Left renal cortex interstitium (tissue), 4 donors: ENCODE measurements around the gene GRIK2. TPM values are rescaled to one million over a fixed set of nuclear protein-coding genes. Genes with fewer than 3 reads are reported as not detected.

Source experiments
- DNase-seq, 4 donors: peaks; one replicate each; pipeline ENCODE4 v3.0.0-alpha.2; 2013; ENCODE audit warnings: low read depth in 4 of 4, low spot score in 2 of 4, missing footprints in 1 of 4
- polyA plus RNA-seq, 4 donors: library from polyadenylated mRNA; unstranded; fragments of 120-200 nt; gene quantifications; one replicate each; pipeline ENCODE4 v1.2.1, GENCODE V29; 2013; ENCODE audit not compliant: insufficient read length in 4 of 4

Gene GRIK2
- polyA plus RNA-seq, 4 donors, result 12.1 to 17.8 (median 13.0) TPM

- DNase-seq, result no peak
Measured at GRCh38 chr6:101936516-101936915, 543.0 kb downstream of the GRIK2 start.

- no peak for DNase-seq
Measured at GRCh38 chr6:101937108-101937507, 543.6 kb downstream of the GRIK2 start.

DNA sequence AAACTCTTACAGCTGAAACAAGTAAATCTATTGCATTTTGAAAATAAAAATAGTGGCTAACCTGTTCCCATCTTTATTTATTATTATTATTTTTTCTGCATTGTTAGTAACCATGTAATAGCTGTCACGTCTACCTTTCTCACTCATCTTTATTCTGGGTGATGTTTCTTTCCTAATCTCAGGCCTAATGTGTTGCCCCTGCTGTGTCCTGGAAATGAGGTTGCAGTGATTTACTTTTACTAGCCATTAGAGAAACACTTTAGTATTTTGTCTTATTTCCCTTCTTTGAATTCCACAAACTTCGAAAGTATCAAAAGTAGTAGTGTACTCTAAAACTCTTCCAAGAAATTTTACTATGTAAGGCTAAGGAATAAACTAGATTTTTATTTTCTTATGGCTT lies 546.9 kb downstream of the GRIK2 start:
- DNase-seq, result no peak

DNA sequence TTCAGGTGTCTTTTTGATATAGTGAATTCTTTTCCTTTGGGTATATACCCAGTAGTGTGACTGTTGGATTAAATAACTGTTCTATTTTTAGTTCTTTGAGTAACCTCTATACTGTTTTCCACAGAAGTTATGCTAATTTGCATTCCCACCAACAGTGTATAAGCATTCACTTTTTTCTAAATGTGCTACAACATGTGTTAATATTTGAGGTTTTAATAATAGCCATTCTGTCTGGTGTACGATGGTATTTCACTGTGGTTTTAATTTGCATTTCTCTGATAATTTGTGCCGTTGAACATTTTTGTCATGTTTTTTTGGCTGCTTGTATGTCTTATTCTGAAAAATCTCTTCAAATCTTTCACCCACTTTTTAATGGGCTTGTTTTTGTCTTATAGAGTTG lies 563.5 kb downstream of the GRIK2 start:
- DNase-seq, result no peak

DNA sequence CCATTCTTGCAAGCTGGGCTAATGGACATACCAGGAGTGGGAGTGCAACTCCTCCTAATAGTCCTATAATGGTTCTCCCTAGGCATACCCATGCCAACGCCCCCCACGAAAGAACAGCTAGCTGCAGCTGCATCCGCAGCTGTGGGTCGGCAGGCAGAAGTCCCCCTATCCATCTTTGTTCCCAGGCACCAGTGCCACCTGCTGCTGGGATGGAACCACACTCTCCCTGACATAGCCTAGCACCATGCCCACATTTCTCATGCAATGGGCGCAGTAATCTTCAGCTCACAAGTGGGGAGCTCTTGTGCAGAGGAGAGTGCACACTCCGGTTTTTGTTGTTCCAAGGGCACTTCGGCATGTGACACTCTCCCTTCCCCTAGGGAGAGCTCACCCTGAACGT lies 567.8 kb downstream of the GRIK2 start:
- no peak for DNase-seq

DNA sequence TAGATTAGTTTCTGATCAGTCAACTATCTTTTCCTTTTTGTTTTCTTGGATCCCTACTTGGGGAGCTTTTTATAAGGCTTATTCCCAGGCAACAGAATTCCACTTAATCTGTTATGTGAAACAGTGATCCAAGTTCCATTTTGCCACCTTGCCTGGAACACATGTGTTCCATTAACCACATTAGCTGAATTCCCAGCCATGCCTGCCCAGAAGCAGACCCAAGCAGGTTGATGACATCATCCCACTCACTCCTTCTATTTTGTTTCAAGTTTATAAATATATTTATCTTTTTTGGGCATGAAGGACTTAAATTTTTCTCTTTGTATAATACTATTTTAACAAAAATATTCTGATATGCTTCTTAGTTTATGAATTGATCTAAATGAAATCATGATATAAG lies 587.4 kb downstream of the GRIK2 start:
- DNase-seq, result no peak

GRCh38 chr6:101986476-101986875 lies 593.0 kb downstream of the GRIK2 start:
- DNase-seq, result no peak

- no peak for DNase-seq
Measured at GRCh38 chr6:101992286-101992685, 598.8 kb downstream of the GRIK2 start.

DNA sequence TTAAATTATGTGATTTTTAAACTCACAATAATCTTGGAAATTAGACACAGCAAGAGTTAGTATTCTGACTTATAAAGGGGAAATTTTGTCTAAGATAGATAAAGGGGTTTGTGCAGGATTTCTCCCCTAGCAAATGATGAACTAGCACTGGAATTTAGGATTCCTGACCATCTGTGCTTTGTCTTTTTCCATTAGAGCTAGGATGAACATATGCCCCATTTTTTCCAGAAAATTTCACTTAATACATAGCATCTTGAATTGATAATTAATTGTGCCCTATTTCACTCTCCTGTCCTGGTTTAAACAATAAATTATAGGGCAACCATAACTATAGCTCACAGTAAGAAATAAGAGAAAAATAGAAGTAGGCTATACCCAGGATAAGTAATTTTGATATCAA lies 601.0 kb downstream of the GRIK2 start:
- DNase-seq, result no peak

GRCh38 chr6:102015431-102015830 lies 621.9 kb downstream of the GRIK2 start:
- DNase-seq, result no peak

GRCh38 chr6:102022281-102022680 lies 628.8 kb downstream of the GRIK2 start:
- DNase-seq, result no peak

DNA sequence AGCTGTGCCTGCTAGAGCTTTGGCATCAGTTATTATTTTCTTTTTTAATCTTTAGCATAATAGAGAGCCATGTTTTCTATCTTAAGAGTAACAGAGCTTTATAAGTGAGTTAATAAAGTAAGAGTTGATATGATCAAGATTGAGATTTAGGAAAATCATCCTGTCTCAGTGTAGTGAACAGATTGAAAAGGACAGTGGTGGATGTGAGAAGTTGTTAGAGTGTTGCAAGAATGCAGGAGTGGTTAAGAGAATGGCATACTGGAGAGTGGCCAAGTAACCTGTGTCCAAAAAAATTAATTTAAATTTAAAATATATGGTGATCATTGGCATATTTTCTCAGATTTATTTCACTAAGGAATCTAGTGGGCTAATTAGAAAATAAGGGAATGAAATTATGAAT lies 629.3 kb downstream of the GRIK2 start:
- DNase-seq, result no peak

GRCh38 chr6:102023977-102024657 lies 630.6 kb downstream of the GRIK2 start:
- DNase-seq, result no peak

DNA sequence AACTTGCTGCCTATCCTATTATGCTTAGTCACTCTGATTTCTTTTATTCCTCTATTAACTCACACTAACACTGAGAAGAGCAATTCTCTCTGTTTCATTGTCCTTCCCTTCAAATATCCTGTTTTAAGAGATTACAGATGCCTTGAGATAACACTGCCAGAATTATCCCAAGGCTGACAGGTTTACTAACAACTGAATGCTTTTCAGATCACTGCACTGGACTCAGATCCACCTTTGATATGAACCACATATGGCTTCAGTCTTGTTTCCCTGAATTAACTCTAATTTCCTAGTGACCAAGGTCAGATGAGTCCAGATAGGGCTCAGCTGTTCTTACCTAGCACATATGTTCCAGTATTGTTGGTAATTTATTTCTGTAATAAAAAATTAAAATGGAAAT lies 633.1 kb downstream of the GRIK2 start:
- DNase-seq, result no peak

DNA sequence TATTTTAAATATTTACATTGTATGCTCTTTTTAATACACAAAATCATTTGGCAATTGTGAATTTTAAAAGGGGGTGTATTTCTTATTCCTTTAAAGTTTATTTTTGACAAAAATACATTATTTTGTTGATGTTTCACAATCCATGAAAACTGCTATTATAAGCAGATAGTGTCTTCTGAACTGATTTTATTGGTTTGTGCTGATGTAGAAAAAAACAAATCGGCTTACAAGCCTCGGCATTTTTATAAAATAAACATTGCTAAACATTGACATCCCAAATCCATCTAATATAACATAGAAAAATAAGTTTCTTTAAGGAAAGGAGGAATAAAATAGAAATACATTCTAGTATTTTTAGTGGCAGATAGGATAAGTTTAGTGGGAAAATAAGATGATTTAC lies 634.7 kb downstream of the GRIK2 start:
- DNase-seq, result no peak

DNA sequence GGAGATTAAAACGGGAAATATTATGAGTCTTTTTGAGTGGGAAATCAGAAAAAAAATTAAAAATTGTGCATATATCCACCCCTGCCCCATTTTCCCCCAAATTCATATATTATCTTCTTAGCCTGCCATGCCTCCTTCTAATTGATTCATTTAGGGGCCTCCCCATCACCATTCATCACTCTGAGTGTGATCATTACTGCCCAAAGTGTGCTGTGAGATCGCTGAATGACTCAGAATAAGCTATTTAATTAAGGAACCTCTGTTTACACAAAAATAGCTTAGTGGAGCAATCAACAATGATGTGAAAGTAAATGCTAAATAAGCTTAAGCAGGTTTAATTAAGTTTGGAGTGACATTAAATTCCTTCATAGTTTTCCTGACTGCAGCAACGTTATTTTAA lies 645.5 kb downstream of the GRIK2 start:
- no peak for DNase-seq

- no peak for DNase-seq
Measured at GRCh38 chr6:102039441-102039840, 645.9 kb downstream of the GRIK2 start.

DNA sequence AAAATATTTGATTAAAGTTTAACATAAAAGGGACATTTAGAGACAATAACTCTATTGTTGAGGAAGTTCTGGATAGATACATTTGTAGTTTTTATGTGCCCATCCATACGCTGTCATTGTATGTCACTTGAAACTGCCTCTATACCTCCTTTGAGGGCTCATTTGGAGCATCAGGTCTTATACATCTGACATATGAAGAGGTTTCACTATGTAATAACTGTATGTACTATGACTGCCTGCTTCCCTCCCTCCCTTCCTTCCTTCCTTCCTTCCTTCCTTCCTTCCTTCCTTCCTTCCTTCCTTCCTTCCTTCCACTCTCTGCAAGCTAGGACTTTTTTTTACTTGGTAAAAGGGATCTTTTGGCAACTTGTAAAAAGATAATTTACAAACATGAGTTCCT lies 657.5 kb downstream of the GRIK2 start:
- no peak for DNase-seq

GRCh38 chr6:102051720-102052119 lies 658.2 kb downstream of the GRIK2 start:
- no peak for DNase-seq

GRCh38 chr6:102064142-102064541 lies 670.6 kb downstream of the GRIK2 start:
- no peak for DNase-seq

GRCh38 chr6:102066301-102066700 lies 672.8 kb downstream of the GRIK2 start:
- DNase-seq, result no peak

GRCh38 chr6:102068349-102068929 lies 674.9 kb downstream of the GRIK2 start:
- no peak for DNase-seq

DNA sequence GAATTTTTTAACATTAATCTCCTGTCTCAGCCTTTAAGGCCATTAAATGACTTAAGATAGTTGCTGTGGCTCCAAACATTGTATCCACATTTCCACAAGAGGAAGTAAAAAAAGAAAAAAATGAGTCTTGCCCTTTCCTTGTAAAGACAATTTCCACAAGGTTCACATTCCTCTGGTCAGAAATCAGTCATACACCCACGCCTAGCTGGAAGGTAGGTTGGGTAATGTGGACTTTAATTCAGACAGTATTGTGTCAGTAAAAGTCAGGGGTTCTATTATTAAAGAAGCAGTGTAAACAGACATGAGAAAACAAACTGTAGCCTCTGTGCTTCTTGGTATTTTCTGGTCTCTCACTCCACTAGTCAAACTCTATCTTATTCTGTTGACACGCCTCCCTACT lies 682.0 kb downstream of the GRIK2 start:
- no peak for DNase-seq
